H1 (cell line): ENCODE data around the gene LIMK2. TPM values are rescaled to one million over a fixed set of nuclear protein-coding genes. Genes with fewer than 3 reads are reported as not detected.

ENCODE experiments used
- CTCF ChIA-PET: fragments of 300-600 bp; sonication (Branson Sonifier 250); formaldehyde crosslinking; loops from one replicate; lab custom pipeline; 2021; ENCODE audit not compliant: partially characterized antibody; lab: Charles Lee
- POLR2A ChIA-PET: fragments of 300-600 bp; sonication (Branson Sonifier 250); formaldehyde crosslinking; loops from one replicate; lab custom pipeline; 2021; ENCODE audit warnings: inconsistent platforms; ENCODE audit not compliant: partially characterized antibody; lab: Charles Lee
- DNase-seq, 2 experiments: peaks; one replicate each; pipeline versions ENCODE4 v3.0.0 to v3.0.0-alpha.2; 2010 to 2022; ENCODE audit warnings: low spot score in 2 of 2, low read depth in 1 of 2, mixed read lengths in 1 of 2
- FAIRE-seq: peaks from 2 replicates; lab custom pipeline; 2011; peaks lifted over from hg19 to GRCh38; lab: Jason Lieb, UNC
- H2AFZ ChIP-seq: 2 replicates; pipeline ENCODE4 v1.8.1; 2012; ENCODE audit warnings: low read length, inconsistent platforms
- H2AK5ac ChIP-seq: 2 replicates; pipeline ENCODE4 v1.6.1; 2013; ENCODE audit warnings: low read depth, low read length
- H2BK120ac ChIP-seq: replicated peaks from 2 replicates; pipeline ENCODE3; 2013; ENCODE audit warnings: low read depth, low read length, inconsistent platforms
- H2BK12ac ChIP-seq: 2 replicates; pipeline ENCODE4 v1.6.1; 2013; ENCODE audit warnings: low read depth, low read length
- H2BK15ac ChIP-seq: 2 replicates; pipeline ENCODE4 v1.6.1; 2013; ENCODE audit warnings: low read length
- H2BK20ac ChIP-seq: 2 replicates; pipeline ENCODE4 v1.6.1; 2013; ENCODE audit warnings: low read length
- H2BK5ac ChIP-seq: 2 replicates; pipeline ENCODE4 v1.6.1; 2013; ENCODE audit warnings: low read depth, low read length
- H3K14ac ChIP-seq: 2 replicates; pipeline ENCODE4 v1.6.1; 2013; ENCODE audit warnings: inconsistent platforms; ENCODE audit not compliant: insufficient read length
- H3K18ac ChIP-seq: 2 replicates; pipeline ENCODE4 v1.6.1; 2013; ENCODE audit warnings: low read length; ENCODE audit errors: extremely low read depth
- H3K23ac ChIP-seq: 2 replicates; pipeline ENCODE4 v1.6.1; 2013; ENCODE audit warnings: inconsistent platforms; ENCODE audit not compliant: insufficient read length
- H3K23me2 ChIP-seq: 2 replicates; pipeline ENCODE4 v1.6.1; 2013; ENCODE audit warnings: low read depth, low read length
- H3K27ac ChIP-seq: 2 replicates; pipeline ENCODE4 v1.6.1; 2011; ENCODE audit warnings: low read depth, low read length, inconsistent platforms
- H3K27me3 ChIP-seq, 4 experiments: replicated peaks in 1 of 4; 1 replicate in 1 of 4; 2 replicates in 3 of 4; pipeline versions ENCODE4 v1.6.1 to v1.8.1; 2011 to 2013; ENCODE audit warnings: low read length in 3 of 4, mild to moderate bottlenecking in 3 of 4, inconsistent platforms in 2 of 4, mixed read lengths in 2 of 4, moderate library complexity in 1 of 4; ENCODE audit not compliant: control insufficient read depth in 3 of 4, insufficient read depth in 3 of 4; ENCODE audit errors: extremely low read depth in 1 of 4
- H3K36me3 ChIP-seq, 4 experiments: 2 replicates each; pipeline versions ENCODE4 v1.6.1 to v1.8.1; 2011 to 2013; ENCODE audit warnings: mild to moderate bottlenecking in 4 of 4, low read length in 3 of 4, moderate library complexity in 2 of 4, control low read depth in 1 of 4, inconsistent platforms in 1 of 4; ENCODE audit not compliant: insufficient read depth in 4 of 4, control insufficient read depth in 2 of 4
- H3K4ac ChIP-seq: replicated peaks from 2 replicates; pipeline ENCODE3; 2013; ENCODE audit warnings: low read length, low read depth, mixed read lengths, inconsistent platforms; ENCODE audit not compliant: insufficient read length
- H3K4me1 ChIP-seq, 4 experiments: replicated peaks in 1 of 4; 1 replicate in 1 of 4; 2 replicates in 3 of 4; pipeline versions ENCODE4 v1.6.1 to v1.8.1; 2011 to 2013; ENCODE audit warnings: low read length in 3 of 4, inconsistent platforms in 2 of 4, mixed read lengths in 1 of 4; ENCODE audit not compliant: insufficient read depth in 4 of 4, control insufficient read depth in 3 of 4
- H3K4me2 ChIP-seq, 2 experiments: 2 replicates each; pipeline versions ENCODE4 v1.6.1 to v1.8.1; 2011 to 2013; ENCODE audit warnings: low read depth in 2 of 2, low read length in 2 of 2, control low read depth in 1 of 2, inconsistent platforms in 1 of 2, mild to moderate bottlenecking in 1 of 2; ENCODE audit not compliant: insufficient read depth in 1 of 2
- H3K4me3 ChIP-seq, 4 experiments: fragments of 200-600, 300-600 bp in 1 of 4; sonication (generic), shearing (Covaris generic), sonication (Bioruptor Twin) in 1 of 4; 2 replicates each; pipeline versions ENCODE4 v1.5.1 to v1.8.1; 2011 to 2016; ENCODE audit warnings: low read length in 4 of 4, low read depth in 3 of 4, control low read depth in 2 of 4, inconsistent platforms in 2 of 4, mild to moderate bottlenecking in 2 of 4, mixed read lengths in 1 of 4, moderate library complexity in 1 of 4; ENCODE audit not compliant: insufficient read depth in 2 of 4; ENCODE audit errors: extremely low read depth in 1 of 4
- H3K56ac ChIP-seq: replicated peaks from 2 replicates; pipeline ENCODE3; 2013; ENCODE audit warnings: low read depth, mild to moderate bottlenecking, mixed read lengths, low read length, inconsistent platforms; ENCODE audit not compliant: insufficient read length
- H3K79me1 ChIP-seq: 2 replicates; pipeline ENCODE4 v1.6.1; 2013; ENCODE audit warnings: low read depth, low read length, control low read depth
- H3K79me2 ChIP-seq, 2 experiments: 2 replicates each; pipeline versions ENCODE4 v1.6.1 to v1.8.1; 2012 to 2013; ENCODE audit warnings: low read length in 2 of 2, mild to moderate bottlenecking in 2 of 2, inconsistent platforms in 1 of 2; ENCODE audit not compliant: insufficient read depth in 2 of 2, control insufficient read depth in 1 of 2
- H3K9ac ChIP-seq, 4 experiments: replicated peaks in 1 of 4; 1 replicate in 1 of 4; 2 replicates in 3 of 4; pipeline versions ENCODE4 v1.6.1 to v1.8.1; 2011 to 2013; ENCODE audit warnings: low read depth in 3 of 4, low read length in 3 of 4, control low read depth in 2 of 4, mild to moderate bottlenecking in 2 of 4, moderate library complexity in 2 of 4, inconsistent platforms in 1 of 4; ENCODE audit errors: extremely low read depth in 1 of 4
- H3K9me3 ChIP-seq, 2 experiments: 2 replicates each; pipeline versions ENCODE4 v1.6.1 to v1.8.1; 2012 to 2013; ENCODE audit warnings: mild to moderate bottlenecking in 2 of 2, moderate library complexity in 2 of 2, control low read depth in 1 of 2, inconsistent platforms in 1 of 2, low read depth in 1 of 2, low read length in 1 of 2, mixed read lengths in 1 of 2; ENCODE audit not compliant: insufficient read depth in 2 of 2
- H4K20me1 ChIP-seq, 2 experiments: replicated peaks in 1 of 2; 2 replicates each; pipeline versions ENCODE3 to v1.8.1; 2011 to 2013; ENCODE audit warnings: inconsistent platforms in 2 of 2, low read length in 2 of 2, mild to moderate bottlenecking in 1 of 2; ENCODE audit not compliant: insufficient read depth in 2 of 2, control insufficient read depth in 1 of 2
- H4K5ac ChIP-seq: 2 replicates; pipeline ENCODE4 v1.6.1; 2013; ENCODE audit warnings: low read length, low read depth, mixed read lengths, inconsistent platforms; ENCODE audit not compliant: insufficient read length
- H4K8ac ChIP-seq: 2 replicates; pipeline ENCODE4 v1.8.0; 2013; ENCODE audit warnings: mild to moderate bottlenecking, moderate library complexity, low read length, inconsistent platforms; ENCODE audit not compliant: insufficient read depth; ENCODE audit errors: extremely low read depth
- H4K91ac ChIP-seq: replicated peaks from 2 replicates; pipeline ENCODE3; 2013; ENCODE audit warnings: low read length, mixed read lengths, inconsistent platforms; ENCODE audit not compliant: insufficient read length
- KDM1A ChIP-seq: fragments of 200-600, 300-600 bp; sonication (generic); IDR thresholded peaks from 2 replicates; pipeline ENCODE4 v1.7.1; 2016; ENCODE audit warnings: mild to moderate bottlenecking, low read length, borderline replicate concordance
- SP2 ChIP-seq: IDR thresholded peaks from 2 replicates; pipeline ENCODE4 v1.6.1; 2012; ENCODE audit warnings: mild to moderate bottlenecking, low read length, inconsistent platforms
- TAF1 ChIP-seq: IDR thresholded peaks from 2 replicates; pipeline ENCODE4 v1.6.1; 2011; ENCODE audit warnings: mild to moderate bottlenecking, low read depth, low read length
- WGBS, 2 experiments: shearing (Covaris generic) in 1 of 2; methylation state at CpG; one replicate each; pipeline versions ENCODE4 v1.1.6 to v1.1.7; 2013 to 2015; ENCODE audit warnings: low lambda C conversion rate in 2 of 2, mixed read lengths in 2 of 2, inconsistent platforms in 1 of 2, low coverage in 1 of 2, missing lambda C conversion rate in 1 of 2; ENCODE audit not compliant: insufficient replicate concordance in 2 of 2, insufficient coverage in 1 of 2, insufficient read length in 1 of 2; ENCODE audit errors: extremely low coverage in 1 of 2, missing lambda C conversion rate in 1 of 2; 5-methylcytosine and 5-hydroxymethylcytosine counted together
- polyA plus RNA-seq, 7 experiments: library from polyadenylated mRNA; depleted of rRNA in 3 of 7; stranded (reverse) in 5 of 7; unstranded in 2 of 7; fragments of >200 nt in 5 of 7; fragments of 200-250 nt in 2 of 7; gene quantifications; 1 replicate in 5 of 7; 2 replicates in 1 of 7; 4 replicates in 1 of 7; pipeline versions ENCODE4 v1.2.1 to v1.2.3, GENCODE V29; 2011 to 2013; ENCODE audit warnings: missing spikeins in 2 of 7, mixed read lengths in 2 of 7
- total RNA-seq: library from RNA; stranded (reverse); fragmentation: NEBNext Ultra II Directional; extraction: Animal tissue kit (Norgen Biotek cat#: 25700); gene quantifications from 2 replicates; pipeline ENCODE4 v1.2.1, GENCODE V29; 2021

The LIMK2 gene
- total and polyA plus RNA-seq, 2 of the 8 experiments (the other 6 are each of a cell fraction or from before 2014, with no cell fraction given): 13.2 to 37.6 TPM

GRCh38 chr22:31263896-31264640 is 52.0 kb downstream of the LIMK2 start:
- Histone ChIP-seq H2BK20ac (no peak overlapping the region), H4K91ac (no peak overlapping the region), H2AK5ac (no peak overlapping the region), H3K23me2 (no peaks in the 10 kb centered on the region; the same call in 1 of the 2 replicates), H3K23ac (no peak overlapping the region), H2BK15ac (no peak overlapping the region), H3K4me3 (no peak overlapping the region), H3K27ac (no peak overlapping the region), H3K56ac (no peak overlapping the region), H3K14ac (no peak overlapping the region), H3K36me3 (peaks cover 0 to 46% (median 15%) of the 10 kb centered on the region in 4 experiments; a peak in 6 of 8 replicates), H2BK5ac (no peak overlapping the region), H3K4me1 (no peaks in the 10 kb centered on the region), H4K5ac (no peak overlapping the region), H3K18ac (no peak overlapping the region), H2BK12ac (no peak overlapping the region), H2BK120ac (no peak overlapping the region), H3K9ac (no peak overlapping the region), H4K20me1 (peaks cover 0 to 7% of the 10 kb centered on the region in 2 experiments), H3K79me2 (no peaks in the 10 kb centered on the region), H3K79me1 (no peaks in the 10 kb centered on the region; the same call in none of the 2 replicates), H4K8ac (no peak overlapping the region), H3K4ac (no peak overlapping the region), H3K27me3 (no peaks in the 10 kb centered on the region), H3K9me3 (no peaks in the 10 kb centered on the region), H3K4me2 (no peak overlapping the region), H2AFZ (no peak overlapping the region)
- POLR2A ChIA-PET: interaction anchor here (0.9 to 1.5 kb wide), 2 partner anchors 13 to 17 kb away, joined by 3 to 4 read pairs; no protein-coding TSS in a partner anchor
- CTCF ChIA-PET: interaction anchor here (0.8 to 12.1 kb wide), 5 partner anchors 7 to 34 kb away, joined by 3 to 122 read pairs (median 4); no protein-coding TSS in a partner anchor
- no peak for FAIRE-seq
- WGBS, 2 experiments: 85% methylated on average over 6 of the region's 6 CpGs; no CpG with 5 or more reads in 1 of the 2 experiments
- no peak for DNase-seq
- TF ChIP-seq KDM1A (no peak), SP2 (no peak), TAF1 (no peak)
